CD4-positive, CD25-positive, alpha-beta regulatory T cell (primary cell): ENCODE data around the gene SPNS3. TPM values are rescaled to one million over a fixed set of nuclear protein-coding genes. Genes with fewer than 3 reads are reported as not detected.

Experiments used
- ATAC-seq, 2 donors: fragments of 150-1000 bp; cut with Tn5 transposase; one replicate each; pipeline ENCODE4 v1.10.0; 2021; ENCODE audit warnings: low read depth in 2 of 2, moderate number of reproducible peaks in 2 of 2, moderate library complexity in 1 of 2
- DNase-seq, 3 donors: peaks; one replicate each; pipeline versions ENCODE4 v3.0.0 to v3.0.0-alpha.2; 2012 to 2022; ENCODE audit warnings: mixed read lengths in 1 of 3
- H3K27ac ChIP-seq: one replicate; pipeline ENCODE4 v1.7.0; 2013; ENCODE audit warnings: mild to moderate bottlenecking, low read length; ENCODE audit not compliant: insufficient read depth, poor library complexity, severe bottlenecking
- H3K27me3 ChIP-seq: one replicate; pipeline ENCODE4 v1.7.0; 2013; ENCODE audit warnings: low read length; ENCODE audit not compliant: control insufficient read depth, insufficient read depth
- H3K36me3 ChIP-seq: one replicate; pipeline ENCODE4 v1.7.0; 2013; ENCODE audit warnings: mild to moderate bottlenecking, low read length, moderate library complexity; ENCODE audit not compliant: control insufficient read depth, insufficient read depth
- H3K4me1 ChIP-seq: 2 replicates; pipeline ENCODE4 v1.7.0; 2013; ENCODE audit warnings: mild to moderate bottlenecking, low read length; ENCODE audit not compliant: insufficient read depth, control insufficient read depth, poor library complexity, severe bottlenecking
- H3K4me3 ChIP-seq: one replicate; pipeline ENCODE4 v1.7.0; 2013; ENCODE audit warnings: low read depth, mild to moderate bottlenecking, low read length, moderate library complexity
- H3K9me3 ChIP-seq, 2 experiments: 1 replicate in 1 of 2; 2 replicates in 1 of 2; pipeline ENCODE4 v1.7.0; 2013; ENCODE audit warnings: low read length in 2 of 2, mild to moderate bottlenecking in 1 of 2, moderate library complexity in 1 of 2; ENCODE audit not compliant: control insufficient read depth in 2 of 2
- H3K27ac Mint-ChIP-seq, 3 donors: one replicate each; pipeline ENCODE4 v1.8.0; 2020 to 2022; ENCODE audit warnings: mild to moderate bottlenecking in 3 of 3, mixed read lengths in 3 of 3, moderate library complexity in 2 of 3
- H3K27me3 Mint-ChIP-seq: one replicate; pipeline ENCODE4 v1.8.0; 2022; ENCODE audit warnings: mild to moderate bottlenecking, mixed read lengths
- H3K36me3 Mint-ChIP-seq: one replicate; pipeline ENCODE4 v1.8.0; 2020; ENCODE audit warnings: mixed read lengths
- H3K4me1 Mint-ChIP-seq, 4 donors: one replicate each; pipeline ENCODE4 v1.8.0; 2020 to 2022; ENCODE audit warnings: mixed read lengths in 4 of 4, mild to moderate bottlenecking in 1 of 4
- H3K4me3 Mint-ChIP-seq, 4 donors: one replicate each; pipeline ENCODE4 v1.8.0; 2020 to 2022; ENCODE audit warnings: mild to moderate bottlenecking in 4 of 4, mixed read lengths in 4 of 4, moderate library complexity in 3 of 4
- H3K9me3 Mint-ChIP-seq, 7 donors: one replicate each; pipeline ENCODE4 v1.8.0; 2020 to 2022; ENCODE audit warnings: mixed read lengths in 7 of 7, mild to moderate bottlenecking in 3 of 7, moderate library complexity in 2 of 7
- polyA plus RNA-seq, 4 donors: library from polyadenylated mRNA; unstranded; fragments of 300-500 nt; fragmentation: Illumina TruSeq; gene quantifications; one replicate each; pipeline ENCODE4 v1.2.3, GENCODE V29; 2021
- total RNA-seq: library from RNA; stranded (reverse); gene quantifications from one replicate; pipeline ENCODE4 v1.2.3, GENCODE V29; 2022

Gene SPNS3
- total and polyA plus RNA-seq, 5 donors from 2014 or later, result 2.5 to 8.8 (median 7.6) TPM

- DNase-seq, result no peak
- no peak overlapping the region for H3K4me3 Mint-ChIP-seq
- Histone ChIP-seq H3K4me3 (no peak overlapping the region), H3K9me3 (no peaks in the 10 kb centered on the region), H3K27me3 (peaks cover 3% of the 10 kb centered on the region), H3K27ac (no peak overlapping the region), H3K4me1 (peaks cover 13% of the 10 kb centered on the region), H3K36me3 (no peaks in the 10 kb centered on the region)
- no peaks in the 10 kb centered on the region for H3K9me3 Mint-ChIP-seq
- ATAC-seq, result no peak
- peaks cover 0 to 28% (median 13%) of the 10 kb centered on the region in 4 donors for H3K4me1 Mint-ChIP-seq
- H3K27ac Mint-ChIP-seq, result no peak overlapping the region
- peaks cover 30% of the 10 kb centered on the region for H3K27me3 Mint-ChIP-seq
- no peaks in the 10 kb centered on the region for H3K36me3 Mint-ChIP-seq
These were observed 72.6 kb downstream of the SPNS3 start for GRCh38 chr17:4506175-4506813.

DNA sequence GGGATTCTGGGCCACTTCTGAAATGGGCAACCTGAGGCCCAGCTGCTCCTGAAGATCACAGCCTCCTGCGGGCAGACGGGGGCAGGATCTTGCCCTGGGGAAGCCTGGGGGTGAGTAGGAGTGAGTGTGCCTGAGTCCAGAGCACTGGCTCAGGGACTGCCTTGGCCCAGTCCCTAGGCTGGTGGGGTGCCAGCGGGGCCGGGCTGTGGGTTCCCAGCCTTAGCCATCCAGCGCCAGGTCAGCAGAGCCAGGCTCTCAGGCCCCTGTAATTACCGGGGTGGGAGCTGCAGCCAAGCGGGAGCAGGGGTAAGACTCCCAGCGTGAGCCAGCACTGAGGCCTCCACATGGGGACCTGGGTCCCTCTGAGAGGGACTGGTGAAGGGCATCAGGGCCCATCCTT lies 73.2 kb downstream of the SPNS3 start:
- DNase-seq (no peak), ATAC-seq (no peak)
- Histone ChIP-seq H3K9me3 (no peaks in the 10 kb centered on the region), H3K27ac (no peak overlapping the region), H3K4me3 (no peak overlapping the region), H3K27me3 (no peaks in the 10 kb centered on the region), H3K36me3 (no peaks in the 10 kb centered on the region), H3K4me1 (peaks cover 13% of the 10 kb centered on the region)
- Mint-ChIP-seq H3K36me3 (no peaks in the 10 kb centered on the region), H3K27ac (no peak overlapping the region), H3K27me3 (peaks cover 25% of the 10 kb centered on the region), H3K9me3 (no peaks in the 10 kb centered on the region), H3K4me1 (peaks cover 0 to 23% (median 12%) of the 10 kb centered on the region in 4 donors), H3K4me3 (no peak overlapping the region)

- Mint-ChIP-seq H3K36me3 (no peaks in the 10 kb centered on the region), H3K27me3 (peaks cover 24% of the 10 kb centered on the region), H3K27ac (no peak overlapping the region), H3K4me3 (no peak overlapping the region), H3K4me1 (peaks cover 0 to 23% (median 12%) of the 10 kb centered on the region in 4 donors), H3K9me3 (no peaks in the 10 kb centered on the region)
- Histone ChIP-seq H3K36me3 (no peaks in the 10 kb centered on the region), H3K4me1 (peaks cover 13% of the 10 kb centered on the region), H3K27me3 (no peaks in the 10 kb centered on the region), H3K9me3 (no peaks in the 10 kb centered on the region), H3K4me3 (no peak overlapping the region), H3K27ac (no peak overlapping the region)
- no peak for ATAC-seq
- DNase-seq, result no peak
These were observed 73.8 kb downstream of the SPNS3 start for GRCh38 chr17:4507361-4508111.

DNA sequence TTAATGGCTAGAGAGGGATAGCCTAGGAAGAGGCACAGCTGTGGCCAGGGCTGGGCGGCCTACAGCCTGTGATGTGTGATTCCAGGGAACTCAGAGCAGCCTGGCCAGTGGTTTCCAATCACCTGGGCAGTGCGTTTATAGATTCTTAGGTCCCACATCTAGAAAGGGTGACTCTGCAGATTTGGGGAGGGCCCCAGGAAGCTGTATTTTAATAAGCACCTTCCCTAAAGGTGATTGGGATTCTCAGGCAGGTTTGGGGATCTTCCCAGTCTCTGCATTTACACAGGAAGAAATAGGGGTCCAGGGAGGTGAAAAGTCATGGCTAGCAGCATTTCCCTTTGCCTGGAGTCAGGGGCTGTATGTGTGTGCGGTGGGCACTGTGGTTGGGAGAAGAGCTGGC lies 74.5 kb downstream of the SPNS3 start:
- no peaks in the 10 kb centered on the region for H3K9me3 ChIP-seq
- Mint-ChIP-seq H3K4me3 (no peak overlapping the region), H3K27ac (no peak overlapping the region), H3K9me3 (no peaks in the 10 kb centered on the region), H3K36me3 (no peaks in the 10 kb centered on the region), H3K27me3 (peaks cover 17% of the 10 kb centered on the region), H3K4me1 (peaks cover 0 to 23% (median 11%) of the 10 kb centered on the region in 4 donors)
- ATAC-seq (no peak), DNase-seq (no peak)
- no peaks in the 10 kb centered on the region for H3K27me3 ChIP-seq
- no peaks in the 10 kb centered on the region for H3K36me3 ChIP-seq
- no peak overlapping the region for H3K4me3 ChIP-seq
- no peak overlapping the region for H3K27ac ChIP-seq
- peaks cover 13% of the 10 kb centered on the region for H3K4me1 ChIP-seq

- Mint-ChIP-seq H3K27ac (peak overlapping the region in 1 of 3 donors; percentile 36), H3K27me3 (peaks cover 5% of the 10 kb centered on the region), H3K4me3 (no peak overlapping the region), H3K9me3 (no peaks in the 10 kb centered on the region), H3K4me1 (peaks cover 0 to 21% (median 9%) of the 10 kb centered on the region in 4 donors), H3K36me3 (no peaks in the 10 kb centered on the region)
- peak; percentile 45 to 48 for ATAC-seq
- DNase-seq, result peak in 1 of 3 donors; percentile 45
- no peak overlapping the region for H3K27ac ChIP-seq
- H3K9me3 ChIP-seq, result no peaks in the 10 kb centered on the region
- no peaks in the 10 kb centered on the region for H3K27me3 ChIP-seq
- peaks cover 7% of the 10 kb centered on the region for H3K4me1 ChIP-seq
- no peaks in the 10 kb centered on the region for H3K36me3 ChIP-seq
- no peak overlapping the region for H3K4me3 ChIP-seq
These were observed 75.7 kb downstream of the SPNS3 start for GRCh38 chr17:4509401-4509800.

- no peak overlapping the region for H3K27ac Mint-ChIP-seq
- no peak overlapping the region for H3K27ac ChIP-seq
- DNase-seq, result no peak
- no peak for ATAC-seq
- H3K4me3 ChIP-seq, result no peak overlapping the region
- H3K4me1 Mint-ChIP-seq, result peaks cover 0 to 16% (median 9%) of the 10 kb centered on the region in 4 donors
- H3K27me3 ChIP-seq, result no peaks in the 10 kb centered on the region
- no peaks in the 10 kb centered on the region for H3K9me3 ChIP-seq
- no peaks in the 10 kb centered on the region for H3K36me3 Mint-ChIP-seq
- H3K4me3 Mint-ChIP-seq, result no peak overlapping the region
- H3K27me3 Mint-ChIP-seq, result no peaks in the 10 kb centered on the region
- no peaks in the 10 kb centered on the region for H3K9me3 Mint-ChIP-seq
- peaks cover 6% of the 10 kb centered on the region for H3K4me1 ChIP-seq
- H3K36me3 ChIP-seq, result no peaks in the 10 kb centered on the region
These were observed 76.3 kb downstream of the SPNS3 start for GRCh38 chr17:4509923-4510617.

GRCh38 chr17:4510618-4510941 lies 76.8 kb downstream of the SPNS3 start:
- no peak for ATAC-seq
- no peak overlapping the region for H3K4me3 Mint-ChIP-seq
- Histone ChIP-seq H3K27me3 (no peaks in the 10 kb centered on the region), H3K36me3 (no peaks in the 10 kb centered on the region), H3K4me3 (no peak overlapping the region), H3K9me3 (no peaks in the 10 kb centered on the region), H3K4me1 (peaks cover 6% of the 10 kb centered on the region), H3K27ac (no peak overlapping the region)
- H3K4me1 Mint-ChIP-seq, result peaks cover 0 to 16% (median 9%) of the 10 kb centered on the region in 4 donors
- no peak for DNase-seq
- no peaks in the 10 kb centered on the region for H3K36me3 Mint-ChIP-seq
- peak overlapping the region in 1 of 3 donors; percentile 55 for H3K27ac Mint-ChIP-seq
- H3K27me3 Mint-ChIP-seq, result no peaks in the 10 kb centered on the region
- no peaks in the 10 kb centered on the region for H3K9me3 Mint-ChIP-seq
